ENCODE measurements around the gene TPRX1.
"Not testable (repeated sequence)": the region's sequence is repeated elsewhere in the genome, so short reads cannot be mapped to it uniquely, and the experiment has no call there.

TPRX1 gene

DNA sequence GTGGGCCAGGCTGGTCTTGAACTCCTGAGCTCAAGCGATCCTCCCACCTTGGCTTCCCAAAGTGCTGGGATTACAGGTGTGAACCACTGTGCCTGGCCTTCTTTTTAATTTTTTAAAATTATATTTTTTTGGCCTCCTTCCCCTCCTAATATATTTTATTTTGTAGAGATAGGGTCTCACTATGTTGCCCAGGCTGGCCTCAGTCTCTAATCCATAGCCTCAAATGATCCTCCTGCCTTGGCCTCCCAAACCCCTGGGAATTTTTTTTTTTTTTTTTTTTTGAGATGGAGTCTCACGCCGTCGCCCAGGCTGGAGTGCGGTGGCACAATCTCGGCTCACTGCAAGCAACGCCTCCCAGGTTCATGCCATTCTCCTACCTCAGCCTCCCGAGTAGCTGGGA lies 11.9 kb upstream of the TPRX1 start:
- H3K4me3 Mint-ChIP-seq, result not testable (repeated sequence)

DNA sequence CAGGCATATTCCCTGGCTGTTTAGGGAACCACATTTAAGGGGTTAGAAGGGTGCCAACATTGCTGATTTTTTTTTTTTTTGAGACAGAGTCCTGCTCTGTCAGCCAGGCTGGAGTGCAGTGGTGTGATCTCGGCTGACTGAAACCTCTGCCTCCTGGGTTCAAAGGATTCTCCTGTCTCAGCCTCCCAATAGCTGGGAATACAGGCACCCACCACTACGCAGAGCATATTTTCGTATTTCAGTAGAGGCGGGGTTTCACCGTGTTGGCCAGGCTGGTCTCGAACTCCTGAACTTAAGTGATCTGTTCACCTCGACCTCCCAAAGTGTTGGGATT lies 9.6 kb upstream of the TPRX1 start:
- H3K4me1 Mint-ChIP-seq (ENCODE audit: low read depth), result no peaks in the 10 kb centered on the region
- H3K9me3 Mint-ChIP-seq, result no peaks in the 10 kb centered on the region
- no peaks in the 10 kb centered on the region for H3K36me3 Mint-ChIP-seq (ENCODE audit: low read depth)
- peaks cover 7% of the 10 kb centered on the region for H3K27me3 Mint-ChIP-seq (ENCODE audit: low read depth)
- no peak overlapping the region for H3K4me3 Mint-ChIP-seq
- H3K27ac Mint-ChIP-seq, result no peak overlapping the region

More for the DNA sequence above, 11.9 kb upstream of the TPRX1 start:
- not testable (repeated sequence) for H3K9me3 Mint-ChIP-seq; H3K4me1 Mint-ChIP-seq (ENCODE audit: low read depth); H3K27ac Mint-ChIP-seq; H3K36me3 Mint-ChIP-seq (ENCODE audit: low read depth)
- H3K27me3 Mint-ChIP-seq (ENCODE audit: low read depth), result peaks cover 23% of the 10 kb centered on the region

DNA sequence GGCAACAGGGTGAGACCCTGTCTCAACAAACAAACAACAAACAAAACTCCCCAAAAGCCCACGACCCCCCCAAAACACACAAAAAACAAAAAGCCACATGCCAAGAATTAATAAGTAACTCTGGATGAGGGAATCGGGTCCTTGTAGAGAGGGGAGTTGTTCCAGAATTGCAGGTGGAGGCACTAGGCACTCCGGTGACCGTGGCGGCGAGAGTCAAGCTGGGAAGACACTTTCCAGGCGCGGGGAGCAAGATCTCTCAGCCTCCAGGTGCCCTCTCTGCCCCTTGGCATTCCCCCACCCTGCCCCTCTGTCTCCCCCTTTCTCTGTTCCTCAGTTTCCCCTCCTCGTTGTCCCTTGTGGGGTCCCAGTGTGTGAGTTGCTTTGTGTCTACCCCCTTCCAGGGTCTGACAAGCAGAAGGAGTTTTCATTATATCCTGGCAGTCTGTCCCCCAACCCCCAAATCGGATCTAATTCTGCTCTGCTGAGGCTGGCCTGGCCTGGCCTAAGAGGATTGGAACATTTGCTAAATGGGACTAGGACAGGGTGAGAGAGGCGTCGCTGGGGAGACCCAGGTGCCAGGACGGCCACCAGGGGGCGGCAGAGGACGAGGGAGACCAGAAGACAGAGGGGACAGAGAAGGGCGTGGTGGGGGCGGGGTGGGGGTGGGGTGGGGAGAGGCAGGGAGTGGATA lies 9.1 kb upstream of the TPRX1 start:
- H3K36me3 Mint-ChIP-seq (ENCODE audit: low read depth), result no peaks in the 10 kb centered on the region
- no peak overlapping the region for H3K4me3 Mint-ChIP-seq
- H3K27ac Mint-ChIP-seq, result no peak overlapping the region
- no peaks in the 10 kb centered on the region for H3K4me1 Mint-ChIP-seq (ENCODE audit: low read depth)
- H3K27me3 Mint-ChIP-seq (ENCODE audit: low read depth), result peaks cover 3% of the 10 kb centered on the region
- H3K9me3 Mint-ChIP-seq, result no peaks in the 10 kb centered on the region

DNA sequence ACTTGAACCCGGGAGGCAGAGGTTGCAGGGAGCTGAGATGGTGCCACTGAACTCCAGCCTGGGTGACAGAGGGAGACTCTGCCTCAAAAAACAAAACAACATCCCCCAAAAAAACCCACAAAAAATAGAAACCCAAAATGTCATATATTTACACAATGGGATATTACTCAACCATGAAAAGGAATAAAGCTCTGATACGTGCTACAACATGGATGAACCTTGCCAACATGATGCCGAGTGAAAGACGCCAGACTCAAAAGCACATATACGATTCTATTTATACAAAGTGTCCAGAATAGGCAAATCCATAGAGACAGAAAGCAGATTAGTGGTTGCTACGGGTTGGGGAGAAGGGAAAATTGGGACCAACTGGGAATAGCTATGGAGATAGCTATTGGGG lies 2.1 kb upstream of the TPRX1 start:
- H3K4me1 Mint-ChIP-seq (ENCODE audit: low read depth), result no peaks in the 10 kb centered on the region
- no peaks in the 10 kb centered on the region for H3K27me3 Mint-ChIP-seq (ENCODE audit: low read depth)
- no peak overlapping the region for H3K4me3 Mint-ChIP-seq
- no peaks in the 10 kb centered on the region for H3K36me3 Mint-ChIP-seq (ENCODE audit: low read depth)
- H3K27ac Mint-ChIP-seq, result no peak overlapping the region
- no peaks in the 10 kb centered on the region for H3K9me3 Mint-ChIP-seq

DNA sequence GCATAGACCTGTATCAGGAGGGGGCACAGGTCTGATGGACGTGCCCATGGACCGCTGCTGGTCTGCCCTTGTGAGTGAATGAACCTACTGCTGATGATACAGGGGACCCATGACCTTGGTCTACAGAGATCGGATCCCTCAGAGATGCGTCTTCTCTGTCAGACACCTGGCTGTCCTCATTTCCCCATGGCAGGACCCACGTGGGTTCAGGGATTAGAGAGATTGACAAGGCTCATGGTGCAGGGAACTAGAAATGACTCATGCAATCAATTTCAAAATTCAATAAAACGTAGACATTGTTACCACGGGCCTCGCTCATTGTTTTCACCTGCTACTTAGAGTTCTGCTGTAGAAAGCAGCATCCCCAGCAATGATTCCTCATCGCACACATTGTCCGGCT lies 962 bp upstream of the TPRX1 start:
- H3K36me3 Mint-ChIP-seq (ENCODE audit: low read depth), result no peaks in the 10 kb centered on the region
- H3K4me3 Mint-ChIP-seq, result no peak overlapping the region
- peaks cover 4% of the 10 kb centered on the region for H3K9me3 Mint-ChIP-seq
- no peak overlapping the region for H3K27ac Mint-ChIP-seq
- no peaks in the 10 kb centered on the region for H3K27me3 Mint-ChIP-seq (ENCODE audit: low read depth)
- H3K4me1 Mint-ChIP-seq (ENCODE audit: low read depth), result no peaks in the 10 kb centered on the region

DNA sequence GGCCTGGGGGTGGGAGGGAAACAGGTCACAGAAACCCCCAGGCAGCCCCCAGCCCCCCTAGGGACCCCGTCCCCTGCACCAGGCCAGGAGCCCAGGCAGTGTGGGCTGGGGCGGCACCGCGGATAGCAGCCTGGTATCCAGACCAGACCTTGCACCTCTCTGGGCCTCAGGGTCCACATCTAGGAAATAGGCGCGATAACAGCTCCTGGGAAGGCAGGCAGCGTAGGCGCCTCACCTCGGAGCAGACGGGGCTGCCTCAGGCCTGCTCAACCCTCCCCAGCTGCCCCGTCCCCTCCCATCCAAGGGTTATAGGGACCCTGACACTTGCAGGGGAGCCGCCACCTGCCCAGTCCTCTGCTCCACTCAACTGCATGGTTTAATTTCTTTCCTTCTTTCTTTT lies 680 bp downstream of the TPRX1 start:
- H3K9me3 Mint-ChIP-seq; H3K4me3 Mint-ChIP-seq; H3K27ac Mint-ChIP-seq; H3K4me1 Mint-ChIP-seq (ENCODE audit: low read depth); H3K27me3 Mint-ChIP-seq (ENCODE audit: low read depth); H3K36me3 Mint-ChIP-seq (ENCODE audit: low read depth): not testable (repeated sequence)

DNA sequence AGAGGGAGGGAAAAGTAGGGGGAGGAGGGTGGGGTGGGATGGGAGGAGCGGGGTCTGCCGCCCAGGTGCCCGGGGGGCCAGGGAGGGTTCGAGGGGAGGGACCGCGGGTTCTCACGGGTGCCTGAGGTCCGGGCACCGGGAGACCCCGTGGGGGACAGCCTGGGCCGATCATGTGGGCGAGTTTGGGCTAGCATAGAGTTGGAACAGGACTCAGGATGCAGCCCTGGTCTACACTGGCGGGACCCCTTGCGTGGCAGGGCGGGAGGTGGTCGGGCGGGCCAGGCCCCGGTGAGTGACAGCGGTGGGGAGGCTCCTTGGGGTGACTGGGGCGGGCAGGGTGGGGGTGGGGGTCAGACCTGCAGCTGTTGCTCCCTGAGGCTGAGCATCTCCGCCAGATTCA lies 1.2 kb downstream of the TPRX1 start:
- not testable (repeated sequence) for H3K4me1 Mint-ChIP-seq (ENCODE audit: low read depth); H3K36me3 Mint-ChIP-seq (ENCODE audit: low read depth); H3K9me3 Mint-ChIP-seq; H3K4me3 Mint-ChIP-seq; H3K27ac Mint-ChIP-seq; H3K27me3 Mint-ChIP-seq (ENCODE audit: low read depth)

DNA sequence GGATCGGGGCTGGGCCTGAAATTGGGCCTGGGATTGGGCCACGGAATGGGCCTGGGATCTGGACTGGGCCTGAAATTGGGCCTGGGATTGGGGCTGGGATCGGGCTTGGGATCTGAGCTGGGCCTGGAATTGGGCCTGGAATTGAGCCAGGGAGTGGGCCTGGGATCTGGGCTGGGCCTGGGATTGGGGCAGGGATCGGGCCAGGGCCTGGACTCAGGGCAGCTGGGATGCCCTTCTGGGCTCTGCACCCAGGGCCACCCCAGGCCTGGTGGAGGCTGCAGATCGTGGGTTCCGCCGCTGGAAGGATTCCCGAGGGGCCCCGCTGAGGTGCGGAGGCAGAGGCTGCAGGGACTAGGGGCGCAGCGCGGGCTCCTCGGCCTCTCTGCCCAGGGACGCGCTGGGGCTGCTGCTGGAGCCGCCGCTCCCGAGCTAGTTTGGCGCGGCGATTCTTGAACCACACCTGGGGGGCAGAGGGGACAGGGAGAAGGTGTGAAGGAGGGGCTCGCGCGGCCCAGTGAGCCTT lies 1.8 kb downstream of the TPRX1 start:
- Mint-ChIP-seq H3K27me3 (ENCODE audit: low read depth) (peaks cover 4% of the 10 kb centered on the region), H3K4me3 (no peak overlapping the region), H3K27ac (no peak overlapping the region), H3K4me1 (ENCODE audit: low read depth) (no peaks in the 10 kb centered on the region), H3K9me3 (peaks cover 4% of the 10 kb centered on the region), H3K36me3 (ENCODE audit: low read depth) (no peaks in the 10 kb centered on the region)

DNA sequence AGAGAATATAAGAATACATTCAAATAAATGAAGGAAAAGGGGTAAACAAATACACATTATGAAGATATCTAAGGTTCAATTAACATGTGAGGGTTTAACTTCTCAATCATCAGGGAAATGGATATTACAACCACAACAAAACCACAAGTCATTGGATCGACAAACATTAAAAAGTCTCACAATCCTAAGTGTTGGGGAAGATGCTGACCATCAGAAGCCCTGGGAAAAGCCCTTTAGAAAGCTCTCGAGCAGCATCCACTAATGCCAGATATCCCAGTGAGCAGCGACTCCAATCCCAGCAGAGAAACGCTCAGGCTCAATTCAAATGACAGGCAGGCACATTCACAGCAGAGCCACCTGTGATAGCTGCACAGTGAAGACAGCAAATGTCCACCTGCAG lies 3.1 kb downstream of the TPRX1 start:
- H3K27ac Mint-ChIP-seq, result no peak overlapping the region
- H3K27me3 Mint-ChIP-seq (ENCODE audit: low read depth), result peaks cover 4% of the 10 kb centered on the region
- no peaks in the 10 kb centered on the region for H3K4me1 Mint-ChIP-seq (ENCODE audit: low read depth)
- H3K36me3 Mint-ChIP-seq (ENCODE audit: low read depth), result no peaks in the 10 kb centered on the region
- no peak overlapping the region for H3K4me3 Mint-ChIP-seq
- peaks cover 4% of the 10 kb centered on the region for H3K9me3 Mint-ChIP-seq

DNA sequence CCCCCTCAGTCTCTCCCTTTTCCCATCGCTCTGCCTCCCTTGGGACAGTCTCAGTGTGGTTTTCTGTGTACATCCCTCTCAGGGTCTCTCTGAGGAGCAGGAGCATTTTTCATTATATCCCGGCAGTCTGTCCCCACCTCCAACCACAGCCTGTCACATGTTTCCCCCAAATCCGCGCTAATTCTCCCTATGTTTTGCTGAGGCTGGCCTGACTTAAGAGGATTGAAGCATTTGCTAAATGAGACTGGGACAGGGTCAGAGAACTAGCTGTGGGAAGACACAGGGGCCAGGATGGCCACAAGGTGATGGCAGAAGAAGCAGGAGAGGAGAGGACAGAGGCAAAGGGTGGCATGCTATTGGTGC lies 5.5 kb downstream of the TPRX1 start:
- no peak overlapping the region for H3K27ac Mint-ChIP-seq
- H3K9me3 Mint-ChIP-seq, result peaks cover 4% of the 10 kb centered on the region
- no peaks in the 10 kb centered on the region for H3K4me1 Mint-ChIP-seq (ENCODE audit: low read depth)
- no peaks in the 10 kb centered on the region for H3K36me3 Mint-ChIP-seq (ENCODE audit: low read depth)
- no peak overlapping the region for H3K4me3 Mint-ChIP-seq
- peaks cover 4% of the 10 kb centered on the region for H3K27me3 Mint-ChIP-seq (ENCODE audit: low read depth)

DNA sequence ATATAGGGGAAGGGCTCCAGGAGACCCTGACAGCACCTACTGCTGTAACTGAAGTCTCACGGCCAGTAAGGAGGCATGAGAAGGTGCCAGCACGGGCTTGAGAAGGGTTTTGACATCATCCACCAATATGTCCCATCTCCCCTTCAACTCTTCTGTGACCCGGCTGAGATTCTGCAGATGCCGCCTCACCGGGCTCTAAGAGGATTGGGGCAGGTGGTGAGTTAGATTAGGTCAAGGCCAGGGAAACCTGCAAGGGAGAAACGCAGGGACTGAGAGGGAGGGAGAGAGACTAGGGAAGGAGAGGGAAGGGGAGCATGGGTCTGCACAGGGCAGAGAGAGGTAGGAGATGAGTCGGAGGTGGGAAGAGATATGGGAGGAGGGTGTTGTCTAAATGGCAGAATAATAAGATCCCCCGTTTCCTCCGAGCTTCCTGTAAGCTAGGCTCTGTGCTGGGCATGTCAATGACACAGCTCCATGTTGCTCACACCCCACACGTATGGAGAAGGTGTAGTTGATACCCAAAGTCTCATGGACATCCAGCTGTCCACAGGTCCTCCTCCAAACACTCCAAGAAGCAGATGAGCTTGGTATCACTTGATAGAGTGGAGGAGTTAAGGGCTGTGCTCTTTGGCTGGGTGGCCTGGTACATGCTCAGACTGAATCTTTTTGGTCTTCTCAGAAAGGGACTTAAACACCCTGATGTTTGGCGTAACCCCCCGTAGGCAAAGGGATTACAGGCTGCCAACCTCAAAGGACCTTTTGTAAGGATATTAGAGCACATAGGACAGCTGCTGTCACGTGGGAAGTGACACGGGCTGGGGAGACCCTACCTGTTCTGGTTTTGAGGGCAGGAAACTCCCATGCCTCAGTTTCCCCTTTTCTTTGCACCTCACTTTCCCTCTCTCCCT lies 6.1 kb downstream of the TPRX1 start:
- H3K27me3 Mint-ChIP-seq (ENCODE audit: low read depth), result peaks cover 4% of the 10 kb centered on the region
- H3K36me3 Mint-ChIP-seq (ENCODE audit: low read depth), result no peaks in the 10 kb centered on the region
- peaks cover 4% of the 10 kb centered on the region for H3K9me3 Mint-ChIP-seq
- H3K27ac Mint-ChIP-seq, result no peak overlapping the region
- H3K4me3 Mint-ChIP-seq, result no peak overlapping the region
- no peaks in the 10 kb centered on the region for H3K4me1 Mint-ChIP-seq (ENCODE audit: low read depth)

DNA sequence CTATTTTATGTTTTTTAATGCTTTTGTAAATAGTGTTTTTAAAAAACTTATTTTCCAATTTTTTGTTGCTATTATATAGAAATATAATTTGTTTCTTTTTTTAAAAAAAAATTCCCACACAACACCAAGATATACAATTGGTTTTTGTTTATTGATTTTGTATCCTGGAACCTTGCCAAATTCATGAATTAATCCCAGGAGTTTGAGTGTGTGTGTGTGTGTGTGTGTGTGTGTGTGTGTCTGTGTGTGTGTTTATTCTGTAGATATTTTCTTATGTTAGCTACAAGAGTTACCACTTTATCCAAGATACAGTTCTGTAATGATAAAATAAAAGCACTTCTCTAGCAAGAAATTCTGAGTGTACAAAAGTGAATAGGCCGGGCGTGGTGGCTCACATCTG lies 7.6 kb downstream of the TPRX1 start:
- Mint-ChIP-seq H3K9me3 (peaks cover 7% of the 10 kb centered on the region), H3K4me3 (no peak overlapping the region), H3K27me3 (ENCODE audit: low read depth) (peaks cover 4% of the 10 kb centered on the region), H3K4me1 (ENCODE audit: low read depth) (no peaks in the 10 kb centered on the region), H3K36me3 (ENCODE audit: low read depth) (no peaks in the 10 kb centered on the region), H3K27ac (no peak overlapping the region)

DNA sequence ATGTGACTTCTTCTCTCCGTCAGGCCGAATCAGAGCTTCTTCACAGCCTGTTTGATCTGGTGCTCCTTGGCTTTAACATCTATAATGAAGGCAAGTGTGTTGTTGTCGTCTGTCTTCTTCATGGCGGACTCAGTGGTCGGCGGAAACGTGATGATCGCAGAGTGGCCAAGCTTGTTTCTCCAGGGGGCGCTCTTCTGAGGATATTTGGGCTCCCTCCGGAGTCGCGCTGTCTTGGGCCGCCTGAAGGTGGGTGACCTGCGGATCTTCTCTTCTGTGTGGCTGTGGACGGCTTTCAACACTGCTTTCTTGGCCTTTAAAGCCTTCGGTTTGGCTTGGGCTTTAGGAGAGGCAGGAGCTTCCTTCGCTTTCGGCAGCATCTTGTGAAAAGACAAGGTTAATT lies 9.8 kb downstream of the TPRX1 start:
- no peaks in the 10 kb centered on the region for H3K4me1 Mint-ChIP-seq (ENCODE audit: low read depth)
- H3K36me3 Mint-ChIP-seq (ENCODE audit: low read depth), result no peaks in the 10 kb centered on the region
- H3K27ac Mint-ChIP-seq, result no peak overlapping the region
- no peak overlapping the region for H3K4me3 Mint-ChIP-seq
- H3K27me3 Mint-ChIP-seq (ENCODE audit: low read depth), result peaks cover 4% of the 10 kb centered on the region
- peaks cover 3% of the 10 kb centered on the region for H3K9me3 Mint-ChIP-seq

DNA sequence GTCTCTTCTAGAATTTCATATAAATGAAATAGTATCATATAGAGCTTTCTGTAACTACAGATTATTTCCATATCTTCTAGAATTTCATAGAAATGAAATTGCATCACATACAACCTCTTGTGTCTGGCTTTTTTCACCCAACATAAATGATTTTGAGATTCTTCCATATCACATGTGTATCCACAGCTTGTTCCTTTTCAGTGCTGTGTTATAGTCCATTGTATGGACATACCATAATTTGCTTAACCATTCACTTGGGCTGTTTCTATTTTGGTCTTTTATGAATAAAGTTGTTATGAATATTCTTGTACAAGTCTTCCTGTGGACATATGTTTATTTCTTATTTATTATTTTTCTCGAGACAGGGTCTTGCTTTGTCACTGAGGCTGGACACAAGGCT lies 11.7 kb downstream of the TPRX1 start:
- peaks cover 3% of the 10 kb centered on the region for H3K9me3 Mint-ChIP-seq
- H3K36me3 Mint-ChIP-seq (ENCODE audit: low read depth), result no peaks in the 10 kb centered on the region
- peaks cover 1% of the 10 kb centered on the region for H3K4me1 Mint-ChIP-seq (ENCODE audit: low read depth)
- H3K27ac Mint-ChIP-seq, result no peak overlapping the region
- H3K4me3 Mint-ChIP-seq, result no peak overlapping the region
- no peaks in the 10 kb centered on the region for H3K27me3 Mint-ChIP-seq (ENCODE audit: low read depth)

DNA sequence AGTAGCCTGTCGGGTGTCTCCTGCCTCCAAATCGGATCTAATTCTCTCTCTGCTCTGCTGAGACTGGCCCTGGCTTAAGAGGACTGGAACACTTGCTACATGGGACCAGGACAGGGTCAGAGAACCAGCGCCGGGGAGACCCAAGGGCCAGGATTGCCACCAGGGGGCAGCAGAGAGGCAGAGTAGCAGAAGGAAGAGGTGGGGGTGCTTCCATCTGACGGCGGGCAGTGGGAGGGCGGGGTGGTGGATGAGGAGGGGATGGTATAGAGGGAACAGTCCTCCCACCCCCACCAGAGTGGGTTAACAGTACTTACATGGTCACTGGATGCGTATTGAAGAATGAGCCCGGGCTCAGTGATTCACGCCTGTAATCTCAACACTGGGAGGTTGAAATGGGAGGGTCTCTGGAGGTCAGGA lies 13.9 kb downstream of the TPRX1 start:
- no peak overlapping the region for H3K4me3 Mint-ChIP-seq
- peaks cover 1% of the 10 kb centered on the region for H3K36me3 Mint-ChIP-seq (ENCODE audit: low read depth)
- peaks cover 1% of the 10 kb centered on the region for H3K4me1 Mint-ChIP-seq (ENCODE audit: low read depth)
- no peaks in the 10 kb centered on the region for H3K27me3 Mint-ChIP-seq (ENCODE audit: low read depth)
- no peak overlapping the region for H3K27ac Mint-ChIP-seq
- peaks cover 3% of the 10 kb centered on the region for H3K9me3 Mint-ChIP-seq
